HepG2 (cell line): Measurements from ENCODE around the gene HADH. TPM values are rescaled to one million over a fixed set of nuclear protein-coding genes. Genes with fewer than 3 reads are reported as not detected.

Source experiments
- ATAC-seq: fragments of 200-7000 bp; cut with Tn5 transposase; 3 replicates; pipeline ENCODE4 v1.9.1; 2020; ENCODE audit warnings: mild to moderate bottlenecking, moderate library complexity
- BruUV-seq: library from RNA; stranded (reverse); fragments of 400-500 nt; replicated peaks from 2 replicates; lab custom pipeline; 2021; lab: Mats Ljungman, UMichigan
- CTCF ChIA-PET: fragments of 300-600 bp; formaldehyde crosslinking; extraction: SDS; loops from one replicate; lab custom pipeline; 2021; ENCODE audit warnings: low total read pairs, inconsistent platforms, low intra/inter-chr PET ratio; lab: Yijun Ruan, JAX
- POLR2A ChIA-PET: fragments of 350-600 bp; sonication (Branson Sonifier 250); formaldehyde crosslinking; loops from one replicate; lab custom pipeline; 2020; ENCODE audit warnings: antibody characterized with exemption, inconsistent platforms; lab: Yijun Ruan, JAX
- DNase-seq: peaks from one replicate; pipeline ENCODE4 v3.0.0-alpha.2; 2015; ENCODE audit warnings: low spot score
- FAIRE-seq: peaks from 3 replicates; lab custom pipeline; 2011; peaks lifted over from hg19 to GRCh38; lab: Jason Lieb, UNC
- H2AFZ ChIP-seq: one replicate; pipeline ENCODE4 v1.6.1; 2011; ENCODE audit warnings: low read length, inconsistent platforms
- H3K27ac ChIP-seq: fragments of 300-600 bp; 3 replicates; pipeline ENCODE4 v1.8.0; 2011; ENCODE audit warnings: mixed run types, mild to moderate bottlenecking, mixed read lengths, low read length, inconsistent platforms; ENCODE audit not compliant: insufficient read depth; ENCODE audit errors: extremely low read length
- H3K27me3 ChIP-seq, 2 experiments: fragments of 200-600 bp in 1 of 2; 2 replicates in 1 of 2; 3 replicates in 1 of 2; pipeline versions ENCODE4 v1.6.0 to v1.8.0; 2011; ENCODE audit warnings: low read length in 2 of 2, mild to moderate bottlenecking in 2 of 2, moderate library complexity in 2 of 2, inconsistent platforms in 1 of 2; ENCODE audit not compliant: insufficient read depth in 2 of 2, control insufficient read depth in 1 of 2
- H3K36me3 ChIP-seq, 2 experiments: fragments of 200-600 bp in 1 of 2; replicated peaks in 1 of 2; 2 replicates in 1 of 2; 3 replicates in 1 of 2; pipeline versions ENCODE4 v1.5.1 to v1.8.0; 2011; ENCODE audit warnings: low read length in 2 of 2, inconsistent platforms in 1 of 2; ENCODE audit not compliant: insufficient read depth in 2 of 2, control insufficient read depth in 1 of 2
- H3K4me1 ChIP-seq: 2 replicates; pipeline ENCODE4 v1.5.1; 2012; ENCODE audit warnings: low read length, inconsistent platforms; ENCODE audit not compliant: insufficient read depth
- H3K4me2 ChIP-seq: 2 replicates; pipeline ENCODE4 v1.6.0; 2011; ENCODE audit warnings: low read depth, low read length, inconsistent platforms
- H3K4me3 ChIP-seq, 3 experiments: fragments of 200-600 bp in 1 of 3; sonication (generic), shearing (Covaris generic) in 1 of 3; replicated peaks in 1 of 3; 2 replicates each; pipeline ENCODE4 v1.5.1; 2011 to 2016; ENCODE audit warnings: low read length in 3 of 3, inconsistent platforms in 2 of 3, low read depth in 2 of 3, mild to moderate bottlenecking in 2 of 3, control low read depth in 1 of 3, mixed read lengths in 1 of 3; ENCODE audit not compliant: insufficient read depth in 1 of 3
- H3K79me2 ChIP-seq: one replicate; pipeline ENCODE4 v1.6.1; 2011; ENCODE audit warnings: low read length, inconsistent platforms; ENCODE audit not compliant: insufficient read depth
- H3K9ac ChIP-seq: 2 replicates; pipeline ENCODE4 v1.6.0; 2011; ENCODE audit warnings: mild to moderate bottlenecking, low read depth, low read length, inconsistent platforms; ENCODE audit not compliant: insufficient read depth
- H3K9me3 ChIP-seq: 2 replicates; pipeline ENCODE4 v1.5.1; 2012; ENCODE audit warnings: mild to moderate bottlenecking, low read length
- H4K20me1 ChIP-seq: 2 replicates; pipeline ENCODE4 v1.6.0; 2011; ENCODE audit warnings: inconsistent platforms, mild to moderate bottlenecking, low read length, moderate library complexity; ENCODE audit not compliant: insufficient read depth
- KLF12 ChIP-seq: sonication (generic); formaldehyde crosslinking; IDR thresholded peaks from 2 replicates; pipeline ENCODE4 v1.4.0; 2020; ENCODE audit warnings: missing genetic modification reagents, borderline replicate concordance
- ZNF30 ChIP-seq: sonication (generic); formaldehyde crosslinking; IDR thresholded peaks from 2 replicates; pipeline ENCODE4 v1.5.0; 2020; ENCODE audit warnings: mild to moderate bottlenecking, missing genetic modification reagents
- ZNF629 ChIP-seq: sonication (generic); formaldehyde crosslinking; conservative IDR thresholded peaks from 2 replicates; pipeline ENCODE4 v1.5.0; 2020; ENCODE audit warnings: missing genetic modification reagents
- ZNF891 ChIP-seq: sonication (generic); formaldehyde crosslinking; IDR thresholded peaks from 2 replicates; pipeline ENCODE4 v1.5.0; 2020; ENCODE audit warnings: mild to moderate bottlenecking, missing genetic modification reagents
- WGBS: methylation state at CpG from one replicate; pipeline ENCODE4 v1.1.6; 2017; ENCODE audit warnings: low lambda C conversion rate; 5-methylcytosine and 5-hydroxymethylcytosine counted together
- in situ Hi-C: cut with HindIII; loops from 2 replicates; pipeline ENCODE4 v1.10.0; 2017; ENCODE audit warnings: low pct_unique_long_range_greater_than_20kb; ENCODE audit not compliant: extremely low pct_ligation_motif_present
- intact Hi-C: fragments of 100-400 bp; cut with micrococcal nuclease; formaldehyde crosslinking; loops from one replicate; pipeline ENCODE4 v1.10.0; 2022; ENCODE audit not compliant: unreplicated experiment
- polyA plus RNA-seq, 8 experiments: library from polyadenylated mRNA; depleted of rRNA in 3 of 8; stranded (reverse) in 7 of 8; unstranded in 1 of 8; fragments of >200 nt; fragmentation: Illumina TruSeq in 4 of 8; extraction: Trizol in 4 of 8; gene quantifications; 2 replicates each; pipeline versions ENCODE4 v1.2.1 to v1.2.3, GENCODE V29; 2011 to 2016; ENCODE audit warnings: low read depth in 4 of 8, missing spikeins in 1 of 8, mixed read lengths in 1 of 8; ENCODE audit not compliant: insufficient read depth in 1 of 8
- total RNA-seq, 5 experiments: library from RNA; depleted of rRNA; stranded (reverse); fragments of >200 nt; fragmentation: Illumina TruSeq; extraction: Trizol; gene quantifications; 2 replicates each; pipeline ENCODE4 v1.2.3, GENCODE V29; 2016; ENCODE audit warnings: low read depth in 1 of 5
- TF ChIP-seq, protein P1 (sequence below): sonication (generic); formaldehyde crosslinking; IDR thresholded peaks from 2 replicates; pipeline ENCODE4 v1.4.0; 2020; ENCODE audit warnings: missing genetic modification reagents, borderline replicate concordance
- TF ChIP-seq, protein P2 (sequence below): sonication (generic); formaldehyde crosslinking; IDR thresholded peaks from 2 replicates; pipeline ENCODE4 v1.4.0; 2020; ENCODE audit warnings: missing genetic modification reagents
- TF ChIP-seq, protein P3 (sequence below): sonication (generic); formaldehyde crosslinking; conservative IDR thresholded peaks from 2 replicates; pipeline ENCODE4 v1.4.0; 2020; ENCODE audit warnings: missing genetic modification reagents
- TF ChIP-seq, protein P4 (sequence below): IDR thresholded peaks from 2 replicates; pipeline ENCODE4 v1.4.0; 2020; ENCODE audit warnings: mild to moderate bottlenecking, missing genetic modification reagents

HADH gene
- total and polyA plus RNA-seq, 2 of the 13 experiments (the other 11 are each of a cell fraction or from before 2014, with no cell fraction given): 29.6 to 33.9 TPM

DNA sequence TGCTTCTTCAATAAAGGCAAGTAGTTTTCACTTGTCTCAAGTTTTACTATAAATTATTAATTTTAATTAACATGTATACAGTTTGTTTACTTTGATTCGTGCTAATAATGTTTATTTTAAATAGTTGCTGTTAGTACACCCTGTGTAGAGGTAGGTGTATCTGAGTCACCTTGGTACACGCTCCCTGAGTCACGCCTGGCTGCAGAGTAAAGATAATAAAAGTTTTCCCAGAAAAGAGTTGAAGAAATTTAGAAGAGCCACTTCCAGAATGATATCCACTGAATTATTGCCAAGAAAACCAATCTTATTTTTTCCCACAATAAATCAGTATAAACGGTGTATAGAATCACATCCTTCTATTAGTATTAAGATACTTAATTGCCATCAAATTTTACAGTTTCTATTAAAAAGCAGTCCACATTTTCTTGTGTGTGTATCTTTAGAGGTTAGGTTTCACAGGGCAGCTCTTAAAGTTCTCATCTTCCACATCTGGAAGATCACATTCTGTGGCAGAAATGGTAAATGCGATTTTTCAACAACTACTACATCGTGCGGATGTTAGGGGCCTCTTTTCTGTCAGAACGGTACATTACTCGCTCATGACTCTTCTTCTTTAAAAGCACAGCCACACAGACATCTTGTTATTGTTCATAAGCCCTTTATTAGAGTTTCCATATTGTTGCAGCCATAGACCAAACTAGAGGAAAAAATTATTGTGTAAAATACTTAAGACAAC, 55.4 kb downstream of the HADH start:
- CTCF ChIA-PET: no interaction called here
- POLR2A ChIA-PET: no interaction called here
- no peak overlapping the region for H3K4me2 ChIP-seq
- no peaks in the 10 kb centered on the region for H3K27me3 ChIP-seq
- FAIRE-seq: no peak
- H4K20me1 ChIP-seq: no peaks in the 10 kb centered on the region
- no peaks in the 10 kb centered on the region for H3K79me2 ChIP-seq
- no peaks in the 10 kb centered on the region for H3K4me1 ChIP-seq
- BruUV-seq: no TSS peak
- H3K4me3 ChIP-seq: no peak overlapping the region
- in situ Hi-C loops (loop anchor here (25.0 kb wide), 1 partner anchor 442 kb away; no protein-coding TSS in a partner anchor), intact Hi-C loops (no loop called here)
- no peak for ATAC-seq
- no peak overlapping the region for H2AFZ ChIP-seq
- no peaks in the 10 kb centered on the region for H3K9me3 ChIP-seq
- H3K9ac ChIP-seq: no peak overlapping the region
- H3K36me3 ChIP-seq: no peaks in the 10 kb centered on the region
- no peak for DNase-seq
- no peak overlapping the region for H3K27ac ChIP-seq
- WGBS: 63% methylated on average over 9 of the region's 9 CpGs
- no peak for TF ChIP-seq ZNF30 (CRISPR knock-in tag)
- no peak for TF ChIP-seq ZNF629 (CRISPR knock-in tag)
- TF ChIP-seq, protein P1, sequence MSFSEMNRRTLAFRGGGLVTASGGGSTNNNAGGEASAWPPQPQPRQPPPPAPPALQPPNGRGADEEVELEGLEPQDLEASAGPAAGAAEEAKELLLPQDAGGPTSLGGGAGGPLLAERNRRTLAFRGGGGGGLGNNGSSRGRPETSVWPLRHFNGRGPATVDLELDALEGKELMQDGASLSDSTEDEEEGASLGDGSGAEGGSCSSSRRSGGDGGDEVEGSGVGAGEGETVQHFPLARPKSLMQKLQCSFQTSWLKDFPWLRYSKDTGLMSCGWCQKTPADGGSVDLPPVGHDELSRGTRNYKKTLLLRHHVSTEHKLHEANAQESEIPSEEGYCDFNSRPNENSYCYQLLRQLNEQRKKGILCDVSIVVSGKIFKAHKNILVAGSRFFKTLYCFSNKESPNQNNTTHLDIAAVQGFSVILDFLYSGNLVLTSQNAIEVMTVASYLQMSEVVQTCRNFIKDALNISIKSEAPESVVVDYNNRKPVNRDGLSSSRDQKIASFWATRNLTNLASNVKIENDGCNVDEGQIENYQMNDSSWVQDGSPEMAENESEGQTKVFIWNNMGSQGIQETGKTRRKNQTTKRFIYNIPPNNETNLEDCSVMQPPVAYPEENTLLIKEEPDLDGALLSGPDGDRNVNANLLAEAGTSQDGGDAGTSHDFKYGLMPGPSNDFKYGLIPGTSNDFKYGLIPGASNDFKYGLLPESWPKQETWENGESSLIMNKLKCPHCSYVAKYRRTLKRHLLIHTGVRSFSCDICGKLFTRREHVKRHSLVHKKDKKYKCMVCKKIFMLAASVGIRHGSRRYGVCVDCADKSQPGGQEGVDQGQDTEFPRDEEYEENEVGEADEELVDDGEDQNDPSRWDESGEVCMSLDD: no peak
- TF ChIP-seq ZNF891: no peak
- TF ChIP-seq, protein P2, sequence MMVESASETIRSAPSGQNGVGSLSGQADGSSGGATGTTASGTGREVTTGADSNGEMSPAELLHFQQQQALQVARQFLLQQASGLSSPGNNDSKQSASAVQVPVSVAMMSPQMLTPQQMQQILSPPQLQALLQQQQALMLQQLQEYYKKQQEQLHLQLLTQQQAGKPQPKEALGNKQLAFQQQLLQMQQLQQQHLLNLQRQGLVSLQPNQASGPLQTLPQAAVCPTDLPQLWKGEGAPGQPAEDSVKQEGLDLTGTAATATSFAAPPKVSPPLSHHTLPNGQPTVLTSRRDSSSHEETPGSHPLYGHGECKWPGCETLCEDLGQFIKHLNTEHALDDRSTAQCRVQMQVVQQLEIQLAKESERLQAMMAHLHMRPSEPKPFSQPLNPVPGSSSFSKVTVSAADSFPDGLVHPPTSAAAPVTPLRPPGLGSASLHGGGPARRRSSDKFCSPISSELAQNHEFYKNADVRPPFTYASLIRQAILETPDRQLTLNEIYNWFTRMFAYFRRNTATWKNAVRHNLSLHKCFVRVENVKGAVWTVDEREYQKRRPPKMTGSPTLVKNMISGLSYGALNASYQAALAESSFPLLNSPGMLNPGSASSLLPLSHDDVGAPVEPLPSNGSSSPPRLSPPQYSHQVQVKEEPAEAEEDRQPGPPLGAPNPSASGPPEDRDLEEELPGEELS (CRISPR knock-in tag): no peak
- no peak for TF ChIP-seq KLF12 (CRISPR knock-in tag)
- TF ChIP-seq, protein P3, sequence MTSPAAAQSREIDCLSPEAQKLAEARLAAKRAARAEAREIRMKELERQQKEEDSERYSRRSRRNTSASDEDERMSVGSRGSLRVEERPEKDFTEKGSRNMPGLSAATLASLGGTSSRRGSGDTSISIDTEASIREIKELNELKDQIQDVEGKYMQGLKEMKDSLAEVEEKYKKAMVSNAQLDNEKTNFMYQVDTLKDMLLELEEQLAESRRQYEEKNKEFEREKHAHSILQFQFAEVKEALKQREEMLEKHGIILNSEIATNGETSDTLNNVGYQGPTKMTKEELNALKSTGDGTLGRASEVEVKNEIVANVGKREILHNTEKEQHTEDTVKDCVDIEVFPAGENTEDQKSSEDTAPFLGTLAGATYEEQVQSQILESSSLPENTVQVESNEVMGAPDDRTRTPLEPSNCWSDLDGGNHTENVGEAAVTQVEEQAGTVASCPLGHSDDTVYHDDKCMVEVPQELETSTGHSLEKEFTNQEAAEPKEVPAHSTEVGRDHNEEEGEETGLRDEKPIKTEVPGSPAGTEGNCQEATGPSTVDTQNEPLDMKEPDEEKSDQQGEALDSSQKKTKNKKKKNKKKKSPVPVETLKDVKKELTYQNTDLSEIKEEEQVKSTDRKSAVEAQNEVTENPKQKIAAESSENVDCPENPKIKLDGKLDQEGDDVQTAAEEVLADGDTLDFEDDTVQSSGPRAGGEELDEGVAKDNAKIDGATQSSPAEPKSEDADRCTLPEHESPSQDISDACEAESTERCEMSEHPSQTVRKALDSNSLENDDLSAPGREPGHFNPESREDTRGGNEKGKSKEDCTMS: no peak
- TF ChIP-seq, protein P4, sequence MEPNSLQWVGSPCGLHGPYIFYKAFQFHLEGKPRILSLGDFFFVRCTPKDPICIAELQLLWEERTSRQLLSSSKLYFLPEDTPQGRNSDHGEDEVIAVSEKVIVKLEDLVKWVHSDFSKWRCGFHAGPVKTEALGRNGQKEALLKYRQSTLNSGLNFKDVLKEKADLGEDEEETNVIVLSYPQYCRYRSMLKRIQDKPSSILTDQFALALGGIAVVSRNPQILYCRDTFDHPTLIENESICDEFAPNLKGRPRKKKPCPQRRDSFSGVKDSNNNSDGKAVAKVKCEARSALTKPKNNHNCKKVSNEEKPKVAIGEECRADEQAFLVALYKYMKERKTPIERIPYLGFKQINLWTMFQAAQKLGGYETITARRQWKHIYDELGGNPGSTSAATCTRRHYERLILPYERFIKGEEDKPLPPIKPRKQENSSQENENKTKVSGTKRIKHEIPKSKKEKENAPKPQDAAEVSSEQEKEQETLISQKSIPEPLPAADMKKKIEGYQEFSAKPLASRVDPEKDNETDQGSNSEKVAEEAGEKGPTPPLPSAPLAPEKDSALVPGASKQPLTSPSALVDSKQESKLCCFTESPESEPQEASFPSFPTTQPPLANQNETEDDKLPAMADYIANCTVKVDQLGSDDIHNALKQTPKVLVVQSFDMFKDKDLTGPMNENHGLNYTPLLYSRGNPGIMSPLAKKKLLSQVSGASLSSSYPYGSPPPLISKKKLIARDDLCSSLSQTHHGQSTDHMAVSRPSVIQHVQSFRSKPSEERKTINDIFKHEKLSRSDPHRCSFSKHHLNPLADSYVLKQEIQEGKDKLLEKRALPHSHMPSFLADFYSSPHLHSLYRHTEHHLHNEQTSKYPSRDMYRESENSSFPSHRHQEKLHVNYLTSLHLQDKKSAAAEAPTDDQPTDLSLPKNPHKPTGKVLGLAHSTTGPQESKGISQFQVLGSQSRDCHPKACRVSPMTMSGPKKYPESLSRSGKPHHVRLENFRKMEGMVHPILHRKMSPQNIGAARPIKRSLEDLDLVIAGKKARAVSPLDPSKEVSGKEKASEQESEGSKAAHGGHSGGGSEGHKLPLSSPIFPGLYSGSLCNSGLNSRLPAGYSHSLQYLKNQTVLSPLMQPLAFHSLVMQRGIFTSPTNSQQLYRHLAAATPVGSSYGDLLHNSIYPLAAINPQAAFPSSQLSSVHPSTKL (CRISPR knock-in tag): no peak
